GM12892 (cell line): ENCODE measurements around the gene STKLD1.

Experiments
- POLR2A ChIP-seq: IDR thresholded peaks from 2 replicates; pipeline ENCODE4 v1.6.1; 2011; ENCODE audit warnings: low read depth, low read length, control low read depth
- POLR2AphosphoS5 ChIP-seq: IDR thresholded peaks from 2 replicates; pipeline ENCODE4 v1.6.1; 2011; ENCODE audit warnings: low read depth, low read length, control low read depth
- TAF1 ChIP-seq: IDR thresholded peaks from 2 replicates; pipeline ENCODE4 v1.6.1; 2011; ENCODE audit warnings: low read depth, mild to moderate bottlenecking, control low read depth, low read length, borderline replicate concordance

- no peak for TF ChIP-seq POLR2AphosphoS5
- no peak for TF ChIP-seq POLR2A
- no peak for TF ChIP-seq TAF1
Observed at GRCh38 chr9:133332381-133332730, 43.8 kb upstream of the STKLD1 start.
